GM18907 (cell line): ENCODE results near the gene CORO2B.

Experiments used
- ATAC-seq: cut with Tn5 transposase; IDR thresholded peaks from one replicate; pipeline ENCODE4 v1.9.1; 2021; ENCODE audit warnings: mild to moderate bottlenecking, moderate library complexity; ENCODE audit not compliant: unreplicated experiment

CORO2B gene, protein sequence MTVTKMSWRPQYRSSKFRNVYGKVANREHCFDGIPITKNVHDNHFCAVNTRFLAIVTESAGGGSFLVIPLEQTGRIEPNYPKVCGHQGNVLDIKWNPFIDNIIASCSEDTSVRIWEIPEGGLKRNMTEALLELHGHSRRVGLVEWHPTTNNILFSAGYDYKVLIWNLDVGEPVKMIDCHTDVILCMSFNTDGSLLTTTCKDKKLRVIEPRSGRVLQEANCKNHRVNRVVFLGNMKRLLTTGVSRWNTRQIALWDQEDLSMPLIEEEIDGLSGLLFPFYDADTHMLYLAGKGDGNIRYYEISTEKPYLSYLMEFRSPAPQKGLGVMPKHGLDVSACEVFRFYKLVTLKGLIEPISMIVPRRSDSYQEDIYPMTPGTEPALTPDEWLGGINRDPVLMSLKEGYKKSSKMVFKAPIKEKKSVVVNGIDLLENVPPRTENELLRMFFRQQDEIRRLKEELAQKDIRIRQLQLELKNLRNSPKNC

DNA sequence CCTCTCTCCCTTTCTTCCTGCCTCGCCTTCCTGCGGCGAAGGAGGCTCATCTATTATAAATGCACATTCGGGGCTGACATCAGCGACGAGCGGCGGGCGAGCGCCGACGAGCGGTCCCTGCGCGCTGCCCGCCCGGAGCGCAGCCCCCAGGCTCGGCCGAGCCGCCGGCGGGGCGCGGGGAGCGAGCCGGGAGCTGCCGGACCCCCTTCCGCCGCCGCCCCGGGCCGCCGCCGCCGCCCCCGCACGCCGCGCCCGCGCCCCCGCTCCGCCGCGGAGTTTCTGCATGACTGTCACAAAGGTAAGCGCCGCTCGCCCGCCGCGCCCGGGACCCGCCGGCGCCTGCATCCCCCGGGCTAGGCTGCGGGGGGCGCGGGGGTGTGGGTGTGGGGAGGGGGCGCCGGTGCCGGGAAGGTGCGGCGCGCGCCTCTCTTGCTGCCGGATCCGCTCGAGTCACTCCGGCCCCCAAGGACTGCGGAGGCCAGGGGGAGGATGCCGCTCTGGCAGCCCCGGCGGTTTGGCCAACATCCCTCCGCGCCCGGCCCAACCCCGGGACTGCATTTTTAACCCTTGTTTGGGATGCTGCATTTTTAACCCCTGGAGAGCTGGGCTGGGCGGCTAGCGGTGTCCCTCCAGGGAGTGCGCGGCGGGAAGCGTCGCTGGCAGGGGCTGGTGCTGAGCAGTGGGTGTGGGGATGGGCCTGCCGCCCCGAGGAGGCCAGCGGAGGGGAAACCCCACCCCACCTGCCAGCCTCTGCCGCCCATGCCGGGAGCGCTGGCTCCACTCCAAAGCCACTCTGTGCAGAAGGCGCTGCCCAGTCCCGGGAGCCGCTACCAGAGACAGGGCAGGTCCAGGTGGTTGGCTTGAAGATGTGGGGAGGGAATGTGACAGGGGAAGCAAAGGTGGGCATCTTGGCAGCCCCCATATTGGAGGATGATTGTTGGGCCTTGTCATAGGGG, at the start of gene CORO2B:
Gene CORO2B, plus strand, starts transcription at position 14 of the 956 bp plus-strand sequence. Its CDS starts 270 bp downstream, at position 284.
- ATAC-seq, result no peak

DNA sequence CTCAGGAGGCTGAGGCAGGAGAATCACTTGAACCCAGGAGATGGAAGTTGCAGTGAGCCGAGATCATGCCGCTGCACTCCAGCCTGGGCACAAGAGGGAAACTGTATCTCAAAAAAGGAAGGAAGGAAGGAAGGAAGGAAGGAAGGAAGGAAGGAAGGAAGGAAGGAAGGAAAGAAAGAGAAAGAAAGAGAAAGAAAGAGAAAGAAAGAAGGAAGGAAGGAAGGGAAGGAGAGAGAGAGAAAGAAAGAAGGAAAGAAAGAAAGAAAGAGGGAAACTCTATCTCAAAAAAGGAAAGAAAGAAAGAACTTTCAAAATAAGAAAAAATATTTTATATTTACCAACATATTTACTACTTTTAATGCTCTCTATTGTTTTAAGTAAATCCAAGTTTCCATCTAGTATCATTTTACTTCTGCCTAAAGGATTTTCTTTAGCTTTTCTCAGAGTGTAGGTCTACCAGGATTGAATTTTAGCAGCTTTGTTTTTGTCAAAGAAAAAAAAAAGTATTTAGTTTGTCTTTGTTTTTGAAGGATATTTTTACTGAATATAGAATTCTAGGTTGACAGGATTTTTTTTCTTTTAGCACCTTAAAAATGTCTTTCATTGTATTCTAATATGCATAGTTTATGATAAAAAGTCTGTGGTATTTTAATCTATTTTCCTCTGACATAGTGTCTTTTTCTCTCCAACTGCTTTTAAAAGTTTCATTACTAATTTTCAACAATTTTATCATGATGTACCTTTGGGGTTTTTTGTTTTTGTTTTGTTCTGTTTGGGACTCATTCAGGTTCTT, 47.2 kb upstream of the CORO2B start:
- ATAC-seq, result no peak

DNA sequence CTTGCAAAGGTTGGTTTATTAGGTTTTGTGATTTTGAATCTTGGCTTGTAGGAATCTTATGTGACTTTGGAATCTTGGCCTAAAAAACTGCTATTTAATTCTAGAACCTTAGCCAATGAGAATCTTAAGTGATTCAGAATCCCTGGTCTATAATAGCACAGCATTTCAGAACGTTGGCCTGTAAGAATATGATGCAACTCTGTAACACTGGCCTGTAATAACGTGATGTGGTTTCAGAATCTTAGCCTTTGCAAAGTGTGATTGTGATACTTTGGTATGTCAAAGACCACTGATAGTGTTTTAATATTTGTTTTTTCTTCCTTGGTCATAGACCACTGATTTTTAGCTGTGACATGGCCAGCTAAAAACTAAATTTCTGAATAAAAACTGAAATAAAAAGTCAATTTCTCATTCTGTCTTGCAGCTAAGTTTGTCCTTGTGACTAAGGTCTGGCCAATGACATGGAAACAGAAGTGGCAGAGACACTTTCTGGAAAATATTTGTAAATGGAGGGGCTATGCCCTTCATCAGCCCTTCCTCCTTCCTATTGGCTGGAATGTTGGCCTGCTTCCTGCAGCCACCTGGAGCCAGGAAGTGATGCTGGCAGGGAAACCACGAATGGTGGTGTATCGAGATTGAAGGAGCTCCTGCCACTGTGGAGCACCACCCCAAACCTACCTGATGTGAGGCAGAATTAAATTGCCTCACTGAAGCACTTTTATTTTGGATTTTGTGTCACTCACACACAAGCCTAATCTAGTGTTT, 42.3 kb upstream of the CORO2B start:
- ATAC-seq, result no peak

DNA sequence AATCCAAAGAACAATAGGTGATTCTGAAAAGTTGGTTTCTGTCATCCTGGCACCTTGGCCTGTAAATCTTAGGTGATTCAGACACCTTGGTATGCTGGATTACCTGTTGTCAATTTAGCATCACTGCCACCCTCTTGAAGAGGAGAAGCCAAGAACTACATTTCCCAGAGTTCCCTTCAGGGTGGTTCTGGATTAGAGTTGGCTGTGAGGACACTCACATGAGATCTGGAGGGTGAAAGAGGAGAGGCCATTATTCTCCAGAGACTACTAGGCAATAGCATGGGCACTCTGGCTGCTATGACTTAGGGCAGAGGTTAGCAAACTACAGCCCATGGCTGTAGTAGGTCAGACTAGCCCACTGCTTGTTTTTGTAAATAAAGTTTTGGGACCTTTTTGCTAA, 41.7 kb upstream of the CORO2B start:
- ATAC-seq, result no peak

DNA sequence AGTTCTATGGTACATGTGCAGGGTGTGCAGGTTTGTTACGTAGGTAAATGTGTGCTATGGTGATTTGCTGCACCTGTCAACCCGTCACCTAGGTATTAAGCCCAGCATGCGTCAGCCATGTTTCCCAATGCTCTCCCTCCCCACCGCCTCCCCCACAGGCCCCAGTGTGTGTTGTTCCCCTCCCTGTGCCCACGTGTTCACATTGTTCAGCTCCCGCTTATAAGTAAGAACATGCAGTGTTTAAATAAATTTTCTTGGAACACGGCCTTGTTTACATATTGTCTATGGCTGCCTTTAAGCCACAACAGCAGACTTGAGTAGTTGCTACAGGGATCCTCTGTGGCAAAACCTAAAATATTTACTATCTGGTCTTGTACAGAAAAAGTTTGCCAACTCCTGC, 41.3 kb upstream of the CORO2B start:
- ATAC-seq, result no peak

DNA sequence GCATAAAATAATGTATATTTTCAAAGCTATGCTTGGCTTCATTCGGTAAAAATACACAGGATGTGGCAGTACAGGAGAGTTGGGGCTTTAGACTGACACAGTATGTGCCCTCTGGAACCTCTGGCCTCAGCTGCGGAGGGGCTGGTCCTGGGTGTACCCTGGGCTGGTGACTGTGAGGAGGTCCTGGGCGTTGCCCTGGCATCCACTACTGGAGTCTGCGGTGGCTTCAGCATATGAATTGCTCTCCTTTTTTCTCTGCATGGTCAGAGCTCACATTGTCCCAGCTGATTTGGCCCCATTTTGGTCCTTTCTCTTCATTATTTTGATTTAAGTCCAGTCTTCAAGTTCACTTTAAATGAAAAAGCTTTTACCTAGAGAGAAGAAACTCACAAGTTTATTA, 40.5 kb upstream of the CORO2B start:
- no peak for ATAC-seq

DNA sequence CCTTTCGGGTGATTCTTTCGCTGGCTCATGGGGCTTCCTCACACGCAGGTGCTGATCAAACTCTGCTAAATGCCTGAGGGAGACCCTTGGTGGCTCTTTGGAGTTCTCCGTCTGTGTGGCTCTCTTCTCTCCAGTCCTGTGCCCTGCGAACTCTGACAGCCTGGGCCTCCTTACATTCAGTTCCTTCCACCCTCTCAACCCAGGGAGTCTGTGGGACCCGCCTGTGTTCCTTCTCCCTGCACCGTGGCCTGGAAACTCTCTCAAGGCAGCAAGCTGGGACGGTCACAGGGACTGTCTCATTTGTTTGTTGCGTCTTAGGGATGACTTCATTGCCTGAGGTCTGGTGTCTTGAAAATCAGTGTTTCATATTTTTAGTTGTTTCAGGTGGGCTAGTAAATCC, 37.0 kb upstream of the CORO2B start:
- no peak for ATAC-seq

DNA sequence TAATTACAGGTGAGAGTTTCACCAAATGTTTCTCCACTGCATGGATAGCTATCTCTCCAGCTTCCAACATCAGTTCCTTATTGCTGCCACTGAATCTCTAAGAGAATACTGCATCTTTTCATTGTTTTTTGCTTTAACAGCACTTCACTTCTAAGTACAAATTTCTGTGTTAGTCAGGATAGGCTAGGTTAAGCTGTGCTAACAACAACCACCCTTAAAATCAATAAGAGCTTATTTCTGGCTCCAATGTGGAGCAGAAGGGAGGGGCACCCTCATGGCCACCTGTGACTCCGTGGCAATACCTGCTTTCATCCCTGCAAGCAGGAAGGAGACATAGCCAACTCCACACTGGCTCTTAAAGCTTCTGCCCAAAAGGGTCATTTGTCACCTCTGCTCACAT, 36.4 kb upstream of the CORO2B start:
- no peak for ATAC-seq

DNA sequence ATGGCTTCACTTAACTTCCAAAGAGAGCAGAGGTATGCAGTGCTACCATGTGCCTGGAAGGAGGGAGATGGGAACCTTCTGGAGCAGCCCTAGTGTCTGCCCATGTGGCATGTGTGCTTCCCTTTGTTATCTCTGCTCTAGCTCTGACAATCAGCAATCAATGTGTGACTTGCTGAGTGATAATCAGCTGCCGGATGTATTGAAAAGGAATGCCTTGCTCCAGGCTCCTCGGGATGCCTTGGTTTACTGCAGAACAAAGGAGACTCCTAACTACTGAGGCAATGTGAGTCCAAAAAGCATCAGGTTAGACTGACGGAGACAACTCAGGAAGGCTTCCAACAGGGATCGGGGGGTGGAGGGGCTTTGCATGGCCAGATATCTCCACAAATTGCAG, 36.0 kb upstream of the CORO2B start:
- no peak for ATAC-seq

DNA sequence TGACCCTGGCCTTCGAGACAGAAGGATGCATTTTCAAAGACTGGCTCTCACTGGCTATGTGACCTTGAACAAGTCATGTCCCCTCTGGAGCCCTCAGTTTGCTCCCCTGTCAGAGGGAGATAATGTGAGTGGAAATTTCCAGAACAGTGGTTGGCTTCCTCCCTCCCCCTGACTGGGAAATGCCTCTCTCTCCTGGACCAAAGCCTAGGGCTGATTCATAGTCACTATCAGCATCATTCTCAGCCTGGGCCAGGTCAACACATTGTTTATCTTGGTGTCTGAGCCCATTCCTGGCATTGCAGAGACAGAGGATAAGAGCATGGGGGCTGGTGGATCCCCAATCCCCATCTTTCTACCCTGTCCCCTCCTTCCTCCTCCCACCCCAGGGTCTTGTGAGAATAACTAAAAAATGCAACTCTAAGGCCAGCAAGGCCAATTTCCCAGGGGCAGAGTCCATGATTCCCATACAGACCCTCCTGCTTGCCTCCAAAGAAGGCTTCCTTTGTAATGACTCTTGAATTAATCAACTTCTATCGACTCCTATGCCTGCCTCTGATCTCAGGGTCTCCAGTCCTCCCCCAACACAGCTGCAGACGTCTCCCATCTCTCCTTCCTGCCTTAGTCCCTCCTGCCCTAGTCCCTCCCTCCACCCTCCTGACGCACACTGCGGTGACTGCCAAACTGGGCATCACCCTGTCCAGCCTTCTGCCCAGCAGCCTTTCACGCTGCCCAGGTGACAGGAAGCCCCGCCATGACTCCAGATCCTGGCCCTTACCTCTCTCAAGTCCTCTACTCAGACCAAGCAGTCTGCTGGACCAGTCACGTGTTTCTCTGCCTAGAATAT, 35.4 kb upstream of the CORO2B start:
- no peak for ATAC-seq

DNA sequence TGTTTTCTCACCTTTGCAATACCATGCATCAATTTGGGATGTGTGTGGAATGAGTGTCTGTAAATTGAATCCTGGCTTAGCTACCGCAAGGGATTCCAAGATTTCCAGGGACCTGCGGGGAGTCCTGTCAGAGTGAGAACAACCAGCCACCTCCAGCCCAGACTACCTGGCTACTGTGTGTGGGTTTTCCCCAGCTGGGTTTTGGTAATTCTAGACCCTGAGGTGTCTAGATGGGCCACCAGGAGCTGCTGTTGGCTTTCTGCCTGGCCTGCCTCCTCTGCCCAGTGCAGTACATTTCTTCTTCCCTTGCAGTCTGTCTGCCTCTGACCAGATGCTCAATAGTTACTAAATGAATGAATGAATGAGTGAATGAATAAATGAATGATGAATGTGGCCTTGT, 32.5 kb upstream of the CORO2B start:
- no peak for ATAC-seq

DNA sequence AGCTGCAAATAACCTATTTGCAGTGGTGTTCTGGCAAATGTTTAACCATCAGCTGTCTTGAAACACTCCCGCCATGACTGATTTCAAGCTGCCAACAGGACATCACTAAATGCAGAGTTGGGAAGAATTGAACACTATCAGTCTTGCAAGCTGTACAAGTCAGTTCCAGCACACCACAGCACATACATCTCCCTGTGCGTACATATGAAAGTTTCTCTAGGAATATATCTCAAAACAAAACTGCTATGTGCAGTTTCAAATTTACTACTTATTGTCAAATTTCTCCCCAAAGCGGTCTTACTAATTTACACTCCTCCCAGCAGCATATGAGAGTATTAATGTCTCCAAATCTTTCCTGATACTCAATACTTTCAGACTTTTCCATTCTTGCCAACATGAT, 30.4 kb upstream of the CORO2B start:
- ATAC-seq, result no peak

DNA sequence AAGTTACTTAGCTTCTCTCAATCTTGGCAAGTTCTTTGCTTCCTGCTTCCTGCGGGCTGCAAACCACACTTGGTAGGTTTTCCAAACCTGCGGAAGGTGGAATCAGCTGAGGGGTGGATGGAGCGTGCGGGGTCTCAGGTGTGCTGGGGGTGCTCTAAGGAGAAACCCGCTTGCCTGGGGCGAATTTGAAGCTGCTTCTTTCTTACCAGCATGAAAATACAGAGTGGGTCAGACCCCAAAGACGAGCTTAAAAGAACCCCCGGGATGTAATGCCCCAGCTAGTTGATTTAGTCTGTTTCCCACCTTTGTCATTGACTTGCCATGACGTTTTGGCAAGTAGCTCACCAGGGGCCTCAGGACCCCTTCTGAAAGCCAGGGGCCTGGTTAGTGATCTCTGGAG, 28.8 kb upstream of the CORO2B start:
- ATAC-seq, result no peak

DNA sequence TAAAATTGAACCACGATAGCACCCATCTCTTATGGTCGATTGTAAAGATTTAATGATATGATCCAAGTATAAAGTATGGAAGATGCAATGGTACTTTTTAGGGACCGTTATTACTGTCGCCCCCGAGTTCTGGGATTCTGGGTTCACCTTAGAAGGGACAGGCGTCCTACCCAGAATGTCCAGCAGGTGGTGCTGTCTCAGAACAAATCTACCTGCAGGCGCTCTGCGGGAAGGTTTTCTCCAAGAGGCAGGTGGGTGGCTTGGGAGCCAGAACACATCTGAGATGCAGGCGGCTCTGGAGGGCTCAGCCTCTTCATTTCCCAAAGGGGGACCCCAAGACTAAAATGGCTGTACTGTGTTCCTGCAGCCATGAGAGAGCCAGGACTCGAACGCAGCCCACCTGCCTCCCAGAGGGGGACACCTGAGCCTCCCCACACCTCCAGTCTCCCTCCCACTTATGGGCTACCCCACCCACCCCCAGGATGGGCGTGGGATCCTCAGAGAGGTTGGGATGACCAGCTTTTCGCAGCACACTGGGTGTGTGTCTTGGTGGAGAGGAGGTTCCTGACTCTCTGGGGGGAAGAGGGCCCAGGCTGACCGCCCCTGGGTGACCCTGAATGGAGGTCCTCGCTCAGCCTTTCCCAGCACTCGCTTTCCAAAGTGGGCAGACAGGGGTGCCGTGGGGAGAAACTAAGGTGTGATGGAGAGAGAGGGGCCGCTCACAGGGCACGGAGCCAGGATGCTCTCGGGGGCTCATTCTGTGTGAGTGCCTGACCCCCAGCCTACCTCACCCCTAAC, 28.1 kb upstream of the CORO2B start:
- ATAC-seq, result no peak

DNA sequence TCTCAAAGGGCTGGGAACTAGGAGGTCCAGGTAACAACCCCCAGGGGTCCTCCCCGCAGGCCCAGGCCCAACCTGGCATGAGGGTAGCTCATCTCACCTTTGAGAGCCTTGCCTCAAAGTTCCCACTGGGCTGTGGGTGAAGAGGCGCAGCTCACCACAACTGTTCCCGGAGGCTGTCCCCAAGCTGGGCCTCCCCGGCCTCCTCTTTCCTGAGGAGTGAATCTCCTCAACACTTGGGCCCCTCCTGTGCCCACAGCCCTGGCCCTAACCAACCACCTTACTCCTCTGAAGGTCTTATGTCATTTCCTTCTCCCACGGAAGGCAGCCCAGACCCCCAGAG, 27.5 kb upstream of the CORO2B start:
- no peak for ATAC-seq

DNA sequence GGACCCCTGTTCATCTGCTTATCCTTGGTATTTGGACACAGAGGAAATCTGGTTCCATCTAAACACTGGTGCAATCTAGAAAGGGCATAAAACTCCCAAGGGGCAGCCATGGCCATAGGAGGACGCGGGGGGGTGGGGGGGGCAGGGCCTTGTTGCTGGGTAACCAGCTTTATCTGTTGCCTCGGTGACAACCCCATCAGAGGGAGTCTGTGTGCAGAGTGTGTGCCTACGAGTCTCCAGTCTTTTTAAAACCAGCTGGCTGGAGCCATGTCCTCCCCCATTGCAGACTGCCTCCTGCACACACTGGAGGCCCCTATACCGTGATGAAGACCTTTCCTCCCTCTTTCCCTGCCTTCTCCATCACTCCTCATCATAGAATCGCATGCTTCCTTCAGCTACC, 26.4 kb upstream of the CORO2B start:
- ATAC-seq, result no peak

DNA sequence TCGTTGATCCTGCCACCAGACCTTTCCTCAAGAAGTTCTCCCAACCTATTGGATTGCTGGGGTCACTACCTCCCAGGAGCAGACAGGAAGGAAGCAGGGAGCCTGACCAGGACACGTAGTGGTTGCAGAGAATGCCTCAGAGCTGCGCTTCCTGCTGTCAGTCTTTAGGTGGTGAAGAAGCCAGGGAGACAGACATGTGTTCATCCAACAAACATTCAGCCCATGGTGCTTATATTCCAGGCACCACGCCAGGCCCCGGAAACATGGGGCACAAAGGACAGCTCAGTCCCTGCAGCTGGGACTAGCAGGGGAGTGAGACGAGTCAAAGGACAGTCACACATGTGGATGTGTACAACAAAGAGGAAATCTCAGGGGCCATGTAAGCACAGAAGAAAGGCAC, 26.0 kb upstream of the CORO2B start:
- ATAC-seq, result no peak

DNA sequence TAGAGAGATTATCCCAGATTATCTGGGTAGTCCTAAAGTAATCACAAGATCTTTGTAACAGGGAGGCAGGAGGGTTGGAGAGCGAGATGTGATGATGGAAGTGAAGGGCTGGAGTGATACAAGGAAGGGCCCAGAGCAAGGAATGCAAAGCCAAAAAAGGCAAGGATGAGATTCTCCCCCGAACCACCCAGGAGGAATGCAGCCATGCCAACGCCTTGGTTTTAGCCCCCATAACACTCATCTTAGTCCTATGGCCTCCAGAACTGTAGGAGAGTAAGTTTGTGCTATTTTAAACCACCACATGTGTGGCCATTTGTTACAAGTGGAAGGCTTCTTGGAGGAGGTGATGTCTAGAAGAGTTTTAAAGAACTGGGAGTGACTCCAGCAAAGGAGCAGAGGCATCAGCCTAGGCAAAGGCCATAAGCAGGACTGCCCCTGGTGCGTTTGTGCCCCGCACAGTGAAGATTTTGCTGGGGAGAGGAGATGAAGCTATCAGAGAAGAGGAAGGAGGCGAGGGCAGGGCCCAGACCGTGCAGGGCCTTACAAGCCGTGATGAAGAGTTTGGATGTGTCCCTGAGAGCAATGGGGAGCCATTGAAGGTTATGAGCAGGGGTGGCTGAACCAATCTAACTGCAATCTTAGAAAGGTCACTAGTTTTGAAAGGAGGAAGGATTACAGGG, 25.3 kb upstream of the CORO2B start:
- ATAC-seq, result no peak
